H9 (cell line): ENCODE measurements around the gene SHH. TPM values are rescaled to one million over a fixed set of nuclear protein-coding genes. Genes with fewer than 3 reads are reported as not detected.

ENCODE experiments used
- DNase-seq: peaks from one replicate; pipeline ENCODE4 v3.0.0-alpha.2; 2017
- H2AFZ ChIP-seq: one replicate; pipeline ENCODE4 v1.6.1; 2013; ENCODE audit warnings: mild to moderate bottlenecking, low read length, control low read depth, moderate library complexity
- H2AK5ac ChIP-seq: 2 replicates; pipeline ENCODE4 v1.6.1; 2013; ENCODE audit warnings: low read length, control low read depth, mixed read lengths; ENCODE audit not compliant: insufficient read length
- H2BK120ac ChIP-seq: one replicate; pipeline ENCODE4 v1.6.1; 2013; ENCODE audit warnings: low read depth, mild to moderate bottlenecking, low read length, control low read depth, inconsistent platforms; ENCODE audit not compliant: poor library complexity, severe bottlenecking
- H2BK12ac ChIP-seq: 2 replicates; pipeline ENCODE4 v1.6.1; 2013; ENCODE audit warnings: low read length, control low read depth, mixed read lengths, low read depth; ENCODE audit not compliant: insufficient read length
- H2BK15ac ChIP-seq: 2 replicates; pipeline ENCODE4 v1.6.1; 2013; ENCODE audit warnings: low read depth, low read length, control low read depth
- H2BK20ac ChIP-seq: one replicate; pipeline ENCODE4 v1.6.1; 2013; ENCODE audit warnings: low read depth, mild to moderate bottlenecking, low read length, control low read depth, inconsistent platforms; ENCODE audit not compliant: poor library complexity, severe bottlenecking
- H2BK5ac ChIP-seq: 2 replicates; pipeline ENCODE4 v1.6.1; 2013; ENCODE audit warnings: low read length, control low read depth, mixed read lengths; ENCODE audit not compliant: insufficient read length
- H3K14ac ChIP-seq: 2 replicates; pipeline ENCODE4 v1.6.1; 2013; ENCODE audit warnings: low read length, control low read depth; ENCODE audit not compliant: insufficient read depth
- H3K18ac ChIP-seq: 2 replicates; pipeline ENCODE4 v1.6.1; 2013; ENCODE audit warnings: low read depth, mild to moderate bottlenecking, mixed read lengths, low read length, control low read depth; ENCODE audit not compliant: insufficient read length
- H3K23ac ChIP-seq: 2 replicates; pipeline ENCODE4 v1.6.1; 2013; ENCODE audit warnings: low read length, control low read depth, mixed read lengths, low read depth; ENCODE audit not compliant: insufficient read length
- H3K23me2 ChIP-seq: 2 replicates; pipeline ENCODE4 v1.6.1; 2013; ENCODE audit warnings: low read depth, mild to moderate bottlenecking, mixed read lengths, low read length, control low read depth; ENCODE audit not compliant: insufficient read length, poor library complexity, severe bottlenecking
- H3K27ac ChIP-seq: 2 replicates; pipeline ENCODE4 v1.5.1; 2013; ENCODE audit warnings: low read length, control low read depth, mixed read lengths, low read depth; ENCODE audit not compliant: insufficient read length
- H3K27me3 ChIP-seq: 2 replicates; pipeline ENCODE4 v1.6.1; 2013; ENCODE audit warnings: low read length, control low read depth, inconsistent platforms; ENCODE audit not compliant: insufficient read depth
- H3K4ac ChIP-seq: 2 replicates; pipeline ENCODE4 v1.6.1; 2013; ENCODE audit warnings: low read depth, mild to moderate bottlenecking, control low read depth, inconsistent platforms, low read length, moderate library complexity
- H3K4me1 ChIP-seq: 2 replicates; pipeline ENCODE4 v1.6.1; 2013; ENCODE audit warnings: low read length, control low read depth, inconsistent platforms; ENCODE audit not compliant: insufficient read depth
- H3K4me2 ChIP-seq: 2 replicates; pipeline ENCODE4 v1.6.1; 2013; ENCODE audit warnings: low read length, control low read depth, mixed read lengths; ENCODE audit not compliant: insufficient read length, insufficient read depth
- H3K56ac ChIP-seq: 2 replicates; pipeline ENCODE4 v1.6.1; 2013; ENCODE audit warnings: low read depth, mild to moderate bottlenecking, mixed read lengths, low read length, control low read depth; ENCODE audit not compliant: insufficient read length
- H3K79me1 ChIP-seq: 2 replicates; pipeline ENCODE4 v1.6.1; 2013; ENCODE audit warnings: low read depth, mild to moderate bottlenecking, moderate library complexity, low read length, control low read depth, inconsistent platforms; ENCODE audit not compliant: insufficient read depth, poor library complexity, severe bottlenecking
- H3K79me2 ChIP-seq: 2 replicates; pipeline ENCODE4 v1.6.1; 2013; ENCODE audit warnings: low read length, control low read depth, inconsistent platforms; ENCODE audit not compliant: insufficient read depth
- H3K9ac ChIP-seq: 2 replicates; pipeline ENCODE4 v1.6.1; 2013; ENCODE audit warnings: low read length, control low read depth, mixed read lengths; ENCODE audit not compliant: insufficient read length; ENCODE audit errors: extremely low read depth
- H3K9me3 ChIP-seq: one replicate; pipeline ENCODE4 v1.6.1; 2013; ENCODE audit warnings: low read depth, low read length, inconsistent platforms; ENCODE audit not compliant: control insufficient read depth
- H3T11ph ChIP-seq: one replicate; pipeline ENCODE4 v1.6.1; 2013; ENCODE audit warnings: mild to moderate bottlenecking, low read length, control low read depth, inconsistent platforms
- H4K20me1 ChIP-seq: one replicate; pipeline ENCODE4 v1.6.1; 2013; ENCODE audit not compliant: control insufficient read depth, insufficient read length, insufficient read depth
- H4K5ac ChIP-seq: 2 replicates; pipeline ENCODE4 v1.6.1; 2013; ENCODE audit warnings: low read depth, mild to moderate bottlenecking, mixed read lengths, low read length, control low read depth; ENCODE audit not compliant: insufficient read length
- H4K8ac ChIP-seq: replicated peaks from 2 replicates; pipeline ENCODE4 v1.6.1; 2013; ENCODE audit warnings: low read length, control low read depth, mixed read lengths, low read depth; ENCODE audit not compliant: insufficient read length
- H4K91ac ChIP-seq: 2 replicates; pipeline ENCODE4 v1.6.1; 2013; ENCODE audit warnings: low read depth, mild to moderate bottlenecking, moderate library complexity, mixed read lengths, low read length, control low read depth; ENCODE audit not compliant: insufficient read length
- H3K27ac Mint-ChIP-seq, 3 experiments: 2 replicates in 2 of 3; 3 replicates in 1 of 3; pipeline ENCODE4 v1.8.0; 2020 to 2021; ENCODE audit warnings: mixed read lengths in 3 of 3, mild to moderate bottlenecking in 1 of 3, moderate library complexity in 1 of 3
- H3K27me3 Mint-ChIP-seq: 2 replicates; pipeline ENCODE4 v1.8.0; 2021; ENCODE audit warnings: low read depth, mild to moderate bottlenecking, moderate library complexity, mixed read lengths
- H3K36me3 Mint-ChIP-seq, 3 experiments: 2 replicates in 2 of 3; 3 replicates in 1 of 3; pipeline ENCODE4 v1.8.0; 2020 to 2021; ENCODE audit warnings: low read depth in 3 of 3, mixed read lengths in 3 of 3; ENCODE audit not compliant: insufficient read depth in 1 of 3
- H3K4me1 Mint-ChIP-seq, 2 experiments: 2 replicates each; pipeline ENCODE4 v1.8.0; 2020; ENCODE audit warnings: mixed read lengths in 2 of 2
- H3K4me3 Mint-ChIP-seq, 2 experiments: 2 replicates in 1 of 2; 3 replicates in 1 of 2; pipeline ENCODE4 v1.8.0; 2020 to 2021; ENCODE audit warnings: mild to moderate bottlenecking in 2 of 2, mixed read lengths in 2 of 2, moderate library complexity in 1 of 2
- H3K9me3 Mint-ChIP-seq, 2 experiments: 2 replicates in 1 of 2; 3 replicates in 1 of 2; pipeline ENCODE4 v1.8.0; 2020; ENCODE audit warnings: mild to moderate bottlenecking in 2 of 2, mixed read lengths in 2 of 2, moderate library complexity in 1 of 2
- WGBS: extraction: QIAGEN DNeasy Blood & Tissue Kit; methylation state at CpG from one replicate; pipeline ENCODE4 v1.1.7; 2013; ENCODE audit warnings: missing lambda C conversion rate, low lambda C conversion rate, mixed read lengths; ENCODE audit not compliant: insufficient read length; ENCODE audit errors: extremely low coverage; 5-methylcytosine and 5-hydroxymethylcytosine counted together
- total RNA-seq: library from RNA; stranded (reverse); gene quantifications from 2 replicates; pipeline ENCODE4 v1.2.1, GENCODE V29; 2021
- TF ChIP-seq, protein P1 (sequence below): fragments of 200-600 bp; sonication (generic); conservative IDR thresholded peaks from 3 replicates; pipeline ENCODE4 v1.8.0; 2021; ENCODE audit warnings: antibody characterized with exemption, mild to moderate bottlenecking

SHH gene
- total RNA-seq, 1 experiment from 2014 or later: 0.07 TPM

DNA sequence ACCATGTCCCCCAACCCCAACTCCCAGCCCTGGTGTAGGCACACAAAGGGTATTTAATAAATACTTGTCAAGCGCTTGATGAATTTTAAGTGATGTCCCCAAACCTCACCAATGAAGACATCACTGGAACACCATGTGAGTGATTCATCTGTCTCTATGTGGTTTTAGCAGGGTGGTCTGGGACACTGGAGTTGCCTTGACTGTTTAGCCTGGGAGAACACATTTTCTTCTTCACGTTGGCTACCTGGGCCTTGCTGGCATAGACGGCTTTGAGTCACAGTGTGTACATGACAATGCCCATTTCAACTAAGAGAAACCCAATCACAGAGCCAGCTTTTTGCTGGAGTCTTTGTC is 24.8 kb upstream of the SHH start:
- no peak overlapping the region for H4K8ac ChIP-seq
- no peak overlapping the region for H4K5ac ChIP-seq
- Mint-ChIP-seq H3K27me3 (peaks cover 27% of the 10 kb centered on the region), H3K9me3 (no peaks in the 10 kb centered on the region; a peak in 1 of 5 replicates), H3K36me3 (no peaks in the 10 kb centered on the region), H3K4me1 (peaks cover 10 to 19% of the 10 kb centered on the region in 2 experiments), H3K27ac (no peak overlapping the region; a peak in 1 of 7 replicates), H3K4me3 (no peak overlapping the region)
- H3K56ac ChIP-seq: no peak overlapping the region
- DNase-seq: no peak
- no peaks in the 10 kb centered on the region; the same call in 1 of the 2 replicates for H3K4me1 ChIP-seq
- no peak overlapping the region for H3K14ac ChIP-seq
- no peak overlapping the region for H2BK20ac ChIP-seq
- no CpG with 5 or more reads among the region's 3 CpGs for WGBS
- H3K23ac ChIP-seq: no peak overlapping the region
- no peak overlapping the region for H2BK12ac ChIP-seq
- no peaks in the 10 kb centered on the region for H3K79me2 ChIP-seq
- H2AK5ac ChIP-seq: no peak overlapping the region
- no peaks in the 10 kb centered on the region for H3K27me3 ChIP-seq
- no peak overlapping the region for H3K4me2 ChIP-seq
- H3T11ph ChIP-seq: no peak overlapping the region
- H2AFZ ChIP-seq: no peak overlapping the region
- H2BK120ac ChIP-seq: no peak overlapping the region
- H3K23me2 ChIP-seq: no peaks in the 10 kb centered on the region
- H4K91ac ChIP-seq: no peak overlapping the region
- no peak overlapping the region for H3K9ac ChIP-seq
- H3K27ac ChIP-seq: no peak overlapping the region
- no peak overlapping the region for H3K18ac ChIP-seq
- H3K79me1 ChIP-seq: no peaks in the 10 kb centered on the region
- no peaks in the 10 kb centered on the region for H3K9me3 ChIP-seq
- H4K20me1 ChIP-seq: no peaks in the 10 kb centered on the region
- TF ChIP-seq, protein P1, sequence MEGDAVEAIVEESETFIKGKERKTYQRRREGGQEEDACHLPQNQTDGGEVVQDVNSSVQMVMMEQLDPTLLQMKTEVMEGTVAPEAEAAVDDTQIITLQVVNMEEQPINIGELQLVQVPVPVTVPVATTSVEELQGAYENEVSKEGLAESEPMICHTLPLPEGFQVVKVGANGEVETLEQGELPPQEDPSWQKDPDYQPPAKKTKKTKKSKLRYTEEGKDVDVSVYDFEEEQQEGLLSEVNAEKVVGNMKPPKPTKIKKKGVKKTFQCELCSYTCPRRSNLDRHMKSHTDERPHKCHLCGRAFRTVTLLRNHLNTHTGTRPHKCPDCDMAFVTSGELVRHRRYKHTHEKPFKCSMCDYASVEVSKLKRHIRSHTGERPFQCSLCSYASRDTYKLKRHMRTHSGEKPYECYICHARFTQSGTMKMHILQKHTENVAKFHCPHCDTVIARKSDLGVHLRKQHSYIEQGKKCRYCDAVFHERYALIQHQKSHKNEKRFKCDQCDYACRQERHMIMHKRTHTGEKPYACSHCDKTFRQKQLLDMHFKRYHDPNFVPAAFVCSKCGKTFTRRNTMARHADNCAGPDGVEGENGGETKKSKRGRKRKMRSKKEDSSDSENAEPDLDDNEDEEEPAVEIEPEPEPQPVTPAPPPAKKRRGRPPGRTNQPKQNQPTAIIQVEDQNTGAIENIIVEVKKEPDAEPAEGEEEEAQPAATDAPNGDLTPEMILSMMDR: no peak
- H3K4ac ChIP-seq: no peak overlapping the region
- H2BK5ac ChIP-seq: no peak overlapping the region
- no peak overlapping the region for H2BK15ac ChIP-seq
